DND-41 (cell line): ENCODE results near the gene DIS3L2.
"Not testable (repeated sequence)": the region's sequence is repeated elsewhere in the genome, so short reads cannot be mapped to it uniquely, and the experiment has no call there.

Source experiments
- ATAC-seq: fragments of 200-7000 bp; cut with Tn5 transposase; 3 replicates; pipeline ENCODE4 v1.9.1; 2021; ENCODE audit warnings: low read depth; ENCODE audit not compliant: insufficient read depth
- DNase-seq: peaks from one replicate; pipeline ENCODE4 v3.0.0-alpha.2; 2020
- H2AFZ ChIP-seq: 2 replicates; pipeline ENCODE4 v1.6.0; 2012; ENCODE audit warnings: low read depth, low read length
- H3K27ac ChIP-seq: 2 replicates; pipeline ENCODE4 v1.5.1; 2012; ENCODE audit warnings: low read length, inconsistent platforms
- H3K27me3 ChIP-seq: fragments of 200-600 bp; sonication (generic); 2 replicates; pipeline ENCODE4 v1.6.0; 2012; ENCODE audit warnings: low read length, mild to moderate bottlenecking, inconsistent platforms; ENCODE audit not compliant: insufficient read depth, poor library complexity
- H3K36me3 ChIP-seq: 2 replicates; pipeline ENCODE4 v1.5.1; 2012; ENCODE audit warnings: low read length, inconsistent platforms; ENCODE audit not compliant: insufficient read depth
- H3K4me1 ChIP-seq: 2 replicates; pipeline ENCODE4 v1.5.1; 2012; ENCODE audit warnings: mild to moderate bottlenecking, low read length; ENCODE audit not compliant: insufficient read depth
- H3K4me2 ChIP-seq: 2 replicates; pipeline ENCODE4 v1.6.0; 2012; ENCODE audit warnings: mild to moderate bottlenecking, moderate library complexity, low read length, inconsistent platforms; ENCODE audit not compliant: insufficient read depth
- H3K4me3 ChIP-seq, 2 experiments: fragments of 200-600 bp in 1 of 2; shearing (Covaris generic) in 1 of 2; 2 replicates each; pipeline ENCODE4 v1.5.1; 2012 to 2016; ENCODE audit warnings: inconsistent platforms in 2 of 2, low read length in 2 of 2, mild to moderate bottlenecking in 2 of 2, low read depth in 1 of 2, moderate library complexity in 1 of 2
- H3K79me2 ChIP-seq: 2 replicates; pipeline ENCODE4 v1.6.0; 2012; ENCODE audit warnings: low read length, inconsistent platforms; ENCODE audit not compliant: insufficient read depth
- H3K9ac ChIP-seq: 2 replicates; pipeline ENCODE4 v1.6.0; 2012; ENCODE audit warnings: low read depth, mild to moderate bottlenecking, inconsistent platforms, low read length, moderate library complexity
- H3K9me3 ChIP-seq: 2 replicates; pipeline ENCODE4 v1.5.1; 2012; ENCODE audit warnings: low read length, moderate library complexity, mild to moderate bottlenecking, inconsistent platforms; ENCODE audit not compliant: insufficient read depth, severe bottlenecking
- H4K20me1 ChIP-seq: 2 replicates; pipeline ENCODE4 v1.6.0; 2012; ENCODE audit warnings: low read length; ENCODE audit not compliant: insufficient read depth
- CTCF ChIP-seq: IDR thresholded peaks from 2 replicates; pipeline ENCODE4 v1.5.1; 2012; ENCODE audit warnings: borderline replicate concordance, low read length, moderate library complexity, mild to moderate bottlenecking; ENCODE audit not compliant: poor library complexity, severe bottlenecking; ENCODE audit errors: extremely low read depth
- EZH2 ChIP-seq: IDR thresholded peaks from 3 replicates; pipeline ENCODE4 v1.6.1; 2012; ENCODE audit warnings: borderline replicate concordance, low read depth, mild to moderate bottlenecking, moderate library complexity, low read length, inconsistent platforms; ENCODE audit not compliant: severe bottlenecking

The DIS3L2 gene

GRCh38 chr2:232363784-232364615 is 402.5 kb downstream of the DIS3L2 start:
- Histone ChIP-seq H3K4me3 (peak overlapping the region in 1 of 2 experiments; percentile 52; a peak in 2 of 4 replicates), H2AFZ (peak overlapping the region; percentile 61; the same call in 1 of the 2 replicates), H4K20me1 (no peaks in the 10 kb centered on the region), H3K79me2 (no peaks in the 10 kb centered on the region), H3K9me3 (no peaks in the 10 kb centered on the region), H3K27ac (peak overlapping the region; percentile 79), H3K36me3 (no peaks in the 10 kb centered on the region), H3K9ac (peak overlapping the region; percentile 47), H3K4me2 (peak overlapping the region; percentile 73), H3K27me3 (no peaks in the 10 kb centered on the region), H3K4me1 (peaks cover 29% of the 10 kb centered on the region)
- ATAC-seq (peak; percentile 86), DNase-seq (peak; percentile 78)
- no peak for TF ChIP-seq CTCF
- no peak for TF ChIP-seq EZH2

GRCh38 chr2:232364806-232365594 is 403.5 kb downstream of the DIS3L2 start:
- H4K20me1 ChIP-seq, DNase-seq, H3K27ac ChIP-seq, H3K9ac ChIP-seq, H3K36me3 ChIP-seq, H3K27me3 ChIP-seq, ATAC-seq, H3K79me2 ChIP-seq, H3K4me2 ChIP-seq, H3K9me3 ChIP-seq, H2AFZ ChIP-seq, H3K4me3 ChIP-seq: not testable (repeated sequence)
- peaks cover 29% of the 10 kb centered on the region for H3K4me1 ChIP-seq

GRCh38 chr2:232365621-232366321 is 404.3 kb downstream of the DIS3L2 start:
- no peaks in the 10 kb centered on the region for H3K36me3 ChIP-seq
- no peak overlapping the region for H3K4me2 ChIP-seq
- DNase-seq (no peak), ATAC-seq (0 out of 3 replicates have a peak, but pooled peaks have one; percentile 13)
- H3K27me3 ChIP-seq: no peaks in the 10 kb centered on the region
- peaks cover 29% of the 10 kb centered on the region for H3K4me1 ChIP-seq
- no peaks in the 10 kb centered on the region for H3K9me3 ChIP-seq
- no peaks in the 10 kb centered on the region for H4K20me1 ChIP-seq
- no peak overlapping the region for H2AFZ ChIP-seq
- no peak for TF ChIP-seq EZH2
- peak; percentile 50 for TF ChIP-seq CTCF
- no peak overlapping the region for H3K4me3 ChIP-seq
- H3K79me2 ChIP-seq: no peaks in the 10 kb centered on the region
- no peak overlapping the region for H3K9ac ChIP-seq
- no peak overlapping the region for H3K27ac ChIP-seq

- H3K4me2 ChIP-seq, H4K20me1 ChIP-seq, H3K36me3 ChIP-seq, H3K27ac ChIP-seq, H2AFZ ChIP-seq, H3K4me3 ChIP-seq, H3K27me3 ChIP-seq, H3K9me3 ChIP-seq, H3K9ac ChIP-seq, ATAC-seq, H3K79me2 ChIP-seq, DNase-seq: not testable (repeated sequence)
- peaks cover 29% of the 10 kb centered on the region for H3K4me1 ChIP-seq
Measured at GRCh38 chr2:232366461-232366860, 404.9 kb downstream of the DIS3L2 start.
